CD4-positive, alpha-beta T cell treated with Interleukin-17A for 4 hours (primary cell): ENCODE measurements around the gene FAS.

ENCODE experiments used
- DNase-seq: peaks from one replicate; pipeline ENCODE4 v3.0.0-alpha.2; 2020; ENCODE audit warnings: mixed read lengths

FAS gene

DNA sequence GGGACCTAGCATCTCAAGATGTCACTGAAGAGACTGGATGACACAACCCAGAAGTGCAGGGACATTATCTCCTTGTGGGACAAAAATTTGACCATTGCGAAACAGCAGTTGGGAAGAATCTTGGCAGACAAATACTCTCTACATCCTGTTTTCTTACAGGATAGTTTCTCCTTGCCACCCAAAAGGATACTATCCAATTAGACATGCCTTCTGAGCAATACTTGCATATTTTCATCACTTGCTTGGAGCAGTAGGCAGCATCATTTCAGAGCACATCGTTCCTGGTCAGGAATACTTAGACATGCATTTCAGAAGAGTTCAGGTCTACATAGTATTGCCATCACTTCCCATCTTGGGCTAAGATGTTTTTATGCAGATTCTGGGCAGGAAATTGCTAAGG, 56.8 kb downstream of the FAS start:
- no peak for DNase-seq

DNA sequence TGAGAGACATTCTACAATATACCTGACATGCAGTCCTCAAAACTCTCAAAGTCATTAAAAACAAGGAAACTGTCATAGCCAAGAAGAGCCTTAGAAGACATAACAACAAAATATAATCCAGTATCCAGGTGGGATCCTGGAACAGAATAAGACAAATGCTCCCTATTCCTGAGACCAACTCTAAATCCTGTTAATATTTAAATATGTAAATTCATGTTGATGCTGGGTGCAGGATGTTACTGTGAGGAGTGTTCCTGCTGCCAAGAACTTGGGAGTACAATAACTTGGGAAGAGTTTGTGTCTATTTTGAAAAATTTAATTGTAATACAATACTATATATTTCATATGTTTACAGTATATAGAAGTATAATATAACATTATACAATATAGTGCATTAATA, 61.0 kb downstream of the FAS start:
- no peak for DNase-seq

DNA sequence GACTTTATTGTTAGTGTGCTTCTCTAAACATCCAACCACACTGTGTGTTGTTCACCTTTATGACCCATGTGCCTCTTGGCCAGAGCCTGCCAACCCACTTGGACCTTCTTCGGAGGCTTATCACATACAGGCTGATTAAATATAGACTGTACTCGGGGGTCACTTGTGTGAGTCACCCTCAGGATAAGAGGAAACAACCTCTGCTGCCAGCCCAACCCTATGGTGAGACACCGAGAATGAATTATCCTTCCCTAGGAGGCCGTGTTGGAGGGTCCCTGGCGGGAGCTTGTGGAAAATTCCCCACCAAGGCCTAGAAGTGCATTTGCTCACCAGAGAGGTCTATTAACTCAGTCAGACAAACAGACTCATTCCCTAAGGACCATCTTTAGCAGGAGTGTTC, 63.0 kb downstream of the FAS start:
- DNase-seq = no peak

DNA sequence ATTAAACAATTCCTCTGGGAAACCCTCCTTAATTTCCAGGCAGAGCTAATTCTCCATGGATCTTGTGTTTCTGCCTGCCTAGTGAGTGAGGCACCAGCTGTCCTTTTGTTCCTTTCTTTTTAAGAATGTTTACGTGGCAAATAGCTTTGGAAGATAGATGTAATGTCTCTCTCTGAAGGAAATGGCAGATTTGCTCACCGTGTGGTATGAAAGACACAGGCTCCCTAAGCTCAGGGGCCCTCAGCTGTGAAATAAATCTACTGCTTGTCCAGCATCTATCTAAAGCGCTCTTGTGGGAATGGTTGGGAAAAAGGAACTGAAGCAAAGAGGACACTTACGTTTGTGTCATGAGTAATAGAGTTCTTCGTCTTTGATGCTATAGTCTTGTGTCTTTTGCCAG, 64.6 kb downstream of the FAS start:
- no peak for DNase-seq

DNA sequence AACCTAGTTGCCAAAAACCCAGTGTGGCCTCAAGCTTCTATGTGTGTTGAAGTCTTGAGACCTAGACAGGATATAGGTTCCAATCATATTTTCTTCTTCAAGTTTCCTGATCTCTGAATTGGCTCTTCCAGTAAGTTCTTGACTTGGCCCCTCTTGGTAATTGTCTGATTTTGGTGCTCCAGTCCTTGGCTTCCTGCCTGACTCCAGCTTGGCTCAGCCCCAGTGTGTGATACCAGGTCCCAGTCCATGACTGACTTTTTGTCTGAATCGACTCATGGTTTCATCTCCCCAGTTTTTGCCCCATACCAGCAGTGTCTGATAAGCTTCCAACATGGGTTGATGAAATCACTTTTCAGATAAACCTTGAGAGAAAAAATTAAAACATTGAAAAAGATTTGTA, 72.3 kb downstream of the FAS start:
- DNase-seq = no peak

DNA sequence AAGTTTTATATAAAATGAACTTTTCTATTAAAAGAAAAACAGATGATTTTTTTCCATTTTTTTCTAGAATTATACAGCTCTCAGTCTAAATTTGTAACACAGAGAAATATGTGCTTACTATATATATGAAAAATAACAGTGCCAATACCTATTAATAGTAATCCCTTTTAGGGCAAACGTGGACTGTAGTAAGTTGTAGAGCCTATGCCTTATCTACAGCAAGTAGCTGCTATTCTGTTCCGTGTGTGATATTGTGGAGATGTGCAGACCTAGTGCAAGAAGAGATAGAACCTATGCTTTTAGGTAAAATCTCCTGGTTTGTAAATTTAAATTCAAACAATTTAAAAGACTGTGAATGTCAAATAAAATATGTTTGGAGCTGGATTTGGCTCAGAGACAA, 72.9 kb downstream of the FAS start:
- DNase-seq = no peak

DNA sequence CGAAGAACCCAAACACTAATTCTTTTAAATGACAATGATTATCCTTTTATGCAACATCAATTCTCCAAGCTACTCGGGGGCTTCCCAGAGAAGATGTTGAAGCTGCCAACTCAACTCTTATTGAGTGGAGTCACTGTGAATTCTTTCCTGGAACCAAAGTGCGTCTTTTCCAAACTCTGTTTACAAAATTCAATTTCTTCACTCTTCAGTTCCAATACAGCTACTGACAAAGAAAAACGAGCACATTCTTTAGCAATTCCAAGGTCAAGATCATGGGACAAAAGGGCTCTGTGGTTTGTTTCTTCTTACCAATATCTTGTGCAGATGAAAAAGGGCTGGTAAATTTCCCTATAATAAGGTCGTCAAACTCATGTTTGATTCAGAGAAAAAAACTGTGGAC, 74.2 kb downstream of the FAS start:
- DNase-seq = no peak
